ENCODE data around the gene ETDC.
"Not testable (repeated sequence)": the region's sequence is repeated elsewhere in the genome, so short reads cannot be mapped to it uniquely, and the experiment has no call there.

ETDC gene

DNA sequence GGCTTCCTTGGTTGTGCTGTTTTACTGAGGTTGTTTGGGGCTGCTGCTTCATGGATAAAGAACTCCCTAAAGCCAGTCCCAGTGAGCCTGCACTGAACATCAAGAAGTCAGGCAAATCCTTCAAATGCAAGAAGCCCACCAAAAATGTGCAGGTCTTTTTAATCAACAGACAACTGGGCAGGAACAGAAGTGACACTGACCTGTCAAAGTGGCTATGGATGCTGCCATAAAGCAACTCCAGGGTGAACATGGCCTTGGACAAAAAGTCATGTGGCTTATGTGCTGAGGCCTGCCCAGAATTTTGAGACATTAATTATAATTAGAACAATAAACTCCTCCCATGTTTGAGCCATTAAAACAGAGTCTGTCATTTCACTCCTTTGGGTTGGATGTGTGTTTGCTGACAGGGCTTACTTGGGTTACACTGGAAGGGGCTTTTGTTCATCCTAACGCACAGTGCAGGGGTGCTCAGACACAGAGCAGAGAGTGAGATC lies at the start of gene ETDC:
TSS of gene ETDC (plus strand) at position 51 of the 494 bp plus-strand sequence. CDS start at position 51, 0 bp downstream.
- no peak for DNase-seq (ENCODE audit: low read depth)

DNA sequence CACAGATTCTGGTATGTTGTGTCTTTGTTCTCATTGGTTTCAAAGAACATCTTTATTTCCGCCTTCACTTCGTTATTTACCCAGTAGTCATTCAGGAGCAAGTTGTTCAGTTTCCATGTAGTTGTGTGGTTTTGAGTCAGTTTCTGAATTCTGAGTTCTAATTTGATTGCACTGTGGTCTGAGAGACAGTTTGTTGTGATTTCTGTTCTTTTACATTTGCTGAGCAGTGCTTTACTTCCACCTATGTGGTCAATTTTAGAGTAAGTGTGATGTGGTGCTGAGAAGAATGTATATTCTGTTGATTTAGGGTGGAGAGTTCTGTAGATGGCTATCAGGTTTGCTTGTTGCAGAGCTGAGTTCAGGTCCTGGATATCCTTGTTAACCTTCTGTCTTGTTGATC lies 48.3 kb upstream of the ETDC start:
- not testable (repeated sequence) for DNase-seq (ENCODE audit: low read depth)

DNA sequence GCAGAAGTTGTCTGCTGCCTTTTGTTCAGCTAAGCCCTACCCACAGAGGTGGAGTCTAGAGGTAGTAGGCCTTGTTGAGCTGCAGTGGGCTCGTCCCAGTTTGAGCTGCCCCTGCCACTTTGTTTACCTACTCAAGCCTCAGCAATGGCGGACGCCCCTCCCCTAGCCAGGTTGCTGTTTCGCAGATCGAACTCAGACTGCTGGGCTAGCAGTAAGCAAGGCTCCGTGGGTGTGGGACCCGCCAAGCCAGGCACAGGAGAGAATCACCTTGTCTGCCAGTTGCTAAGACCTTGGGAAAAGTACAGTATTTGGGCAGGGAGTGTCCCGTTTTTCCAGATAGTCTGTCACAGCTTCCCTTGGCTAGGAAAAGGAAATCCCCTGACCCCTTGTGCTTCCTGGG lies 45.9 kb upstream of the ETDC start:
- not testable (repeated sequence) for DNase-seq (ENCODE audit: low read depth)

DNA sequence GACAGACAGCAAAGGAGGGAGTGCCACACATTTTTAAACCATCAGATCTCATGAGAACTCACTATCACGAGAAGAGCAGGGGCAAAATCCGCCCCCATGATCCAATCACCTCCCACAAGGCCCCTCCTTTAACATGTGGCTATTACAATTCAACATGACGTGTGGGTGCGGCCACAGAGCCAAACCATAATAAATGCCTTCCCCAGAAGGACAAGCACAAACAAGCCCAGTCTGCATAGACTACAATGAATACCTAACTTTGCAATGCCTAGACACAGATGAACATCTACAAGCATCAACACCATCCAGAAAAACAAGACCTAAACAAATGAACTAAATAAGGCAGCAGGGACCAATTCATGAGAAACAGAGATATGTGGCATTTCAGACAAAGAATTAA lies 45.1 kb upstream of the ETDC start:
- DNase-seq (ENCODE audit: low read depth) = no peak

DNA sequence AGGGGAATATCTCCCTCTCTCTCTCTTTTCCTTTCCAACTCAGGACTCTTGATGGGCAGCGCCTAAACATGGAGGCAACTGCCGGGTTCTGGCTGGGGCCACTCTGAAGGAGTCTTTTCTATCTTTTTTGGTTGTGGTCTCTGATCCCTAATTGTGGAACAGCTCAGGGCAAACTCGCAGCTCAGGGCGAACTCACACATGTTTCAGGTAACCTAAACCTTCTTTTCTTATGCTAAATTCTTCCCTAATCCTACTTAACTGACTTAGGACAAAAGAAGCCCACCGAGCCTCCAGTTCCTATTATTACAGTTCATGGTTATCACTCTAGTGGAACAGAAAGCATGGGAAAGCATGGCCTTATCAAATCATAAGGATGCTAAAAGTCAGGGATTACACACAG lies 36.1 kb upstream of the ETDC start:
- DNase-seq (ENCODE audit: low read depth) = no peak

DNA sequence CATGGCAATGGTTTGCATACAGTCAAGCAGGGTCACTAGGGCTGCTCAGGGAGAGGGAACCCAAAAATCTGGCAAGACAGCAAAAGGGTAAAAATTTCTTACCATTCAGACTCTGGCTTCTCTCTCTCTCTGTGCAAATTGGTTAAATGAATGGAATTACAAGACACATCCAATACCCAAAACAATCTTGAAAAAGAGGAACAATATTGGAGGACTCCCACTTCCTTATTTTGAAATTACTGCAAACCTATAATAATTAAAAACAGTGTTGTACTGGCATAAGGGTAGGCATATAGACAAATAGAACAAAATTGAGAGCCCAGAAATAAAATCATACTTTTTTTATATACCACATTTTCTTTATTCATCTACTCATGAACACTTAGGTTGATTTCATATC lies 33.3 kb upstream of the ETDC start:
- no peak for DNase-seq (ENCODE audit: low read depth)

DNA sequence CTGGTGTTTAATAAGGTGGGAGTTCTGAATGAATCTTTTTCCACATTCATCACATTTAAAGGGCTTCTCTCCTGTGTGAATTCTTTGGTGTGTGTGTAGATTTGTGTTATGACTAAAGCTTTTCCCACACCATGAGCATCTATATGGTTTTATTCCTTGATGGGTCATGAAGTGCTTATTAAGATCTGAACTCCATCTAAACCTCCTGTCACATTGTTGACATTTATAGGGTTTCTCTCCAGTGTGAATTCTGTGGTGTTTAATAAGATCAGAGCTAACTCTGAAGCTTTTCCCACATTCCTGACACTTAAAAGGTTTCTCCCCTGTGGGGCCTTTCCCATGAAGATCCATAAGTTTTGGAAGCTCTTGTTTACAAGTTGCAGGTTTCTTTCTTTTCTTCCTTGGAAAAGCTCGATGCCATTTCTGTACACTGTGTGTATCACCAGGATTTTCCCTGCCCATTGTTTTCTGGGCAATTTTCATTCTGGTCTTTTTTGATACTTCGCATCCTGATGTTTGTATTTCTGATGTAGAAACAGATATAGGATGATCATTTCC lies 21.9 kb upstream of the ETDC start:
- no peak for DNase-seq (ENCODE audit: low read depth)

DNA sequence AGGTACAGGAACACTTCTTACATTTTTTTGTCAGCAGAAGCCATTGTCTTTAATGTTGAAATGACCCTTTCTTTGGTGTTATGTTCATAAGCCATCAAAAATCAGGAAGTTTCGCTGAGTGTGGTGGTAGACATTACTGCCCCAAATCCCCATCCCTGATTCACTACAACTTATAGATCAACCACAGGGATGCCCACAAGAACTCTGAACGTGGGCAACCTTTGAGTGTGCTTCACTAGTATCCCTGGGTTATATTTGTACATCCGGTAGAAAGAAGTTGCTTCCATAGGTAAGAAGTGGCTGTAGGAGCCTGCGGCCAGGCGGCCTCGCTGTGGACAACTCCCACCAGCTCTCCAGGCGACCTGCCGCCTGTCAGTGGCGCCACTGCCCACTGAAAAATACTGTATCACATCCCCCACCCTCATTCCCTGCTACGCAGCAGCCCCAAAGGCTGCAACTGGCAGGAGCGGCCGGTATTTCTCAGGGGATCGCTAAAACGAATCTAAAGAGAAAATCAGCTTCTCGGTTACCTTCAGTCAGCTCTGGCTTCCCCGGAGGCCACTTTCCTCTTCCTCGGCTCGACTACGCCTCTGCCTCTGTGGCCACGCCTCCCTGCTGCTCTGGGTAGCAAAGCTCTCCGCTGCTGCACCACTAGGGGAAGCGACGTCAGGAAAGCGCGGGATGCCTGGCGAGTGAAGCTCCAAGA lies 13.9 kb upstream of the ETDC start:
- DNase-seq (ENCODE audit: low read depth) = peak; percentile 64

DNA sequence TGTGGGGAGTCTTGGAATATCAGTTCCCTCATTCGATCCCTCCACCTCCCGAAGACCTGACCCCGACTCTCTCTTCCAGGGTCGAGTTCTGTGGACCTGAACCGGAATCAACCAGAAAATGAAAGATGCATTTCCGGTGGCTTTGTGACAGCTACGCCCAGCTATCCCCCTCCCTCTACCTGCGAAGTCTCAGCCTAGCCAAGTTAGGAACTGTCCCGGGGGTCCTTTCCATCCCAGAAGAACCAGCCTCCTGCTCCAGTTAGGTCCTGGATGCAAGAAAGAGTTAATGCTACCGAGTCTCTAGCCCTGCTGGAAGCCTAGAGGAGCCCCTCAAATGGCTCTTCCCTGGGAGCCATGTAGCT lies 13.4 kb upstream of the ETDC start:
- DNase-seq (ENCODE audit: low read depth) = no peak

DNA sequence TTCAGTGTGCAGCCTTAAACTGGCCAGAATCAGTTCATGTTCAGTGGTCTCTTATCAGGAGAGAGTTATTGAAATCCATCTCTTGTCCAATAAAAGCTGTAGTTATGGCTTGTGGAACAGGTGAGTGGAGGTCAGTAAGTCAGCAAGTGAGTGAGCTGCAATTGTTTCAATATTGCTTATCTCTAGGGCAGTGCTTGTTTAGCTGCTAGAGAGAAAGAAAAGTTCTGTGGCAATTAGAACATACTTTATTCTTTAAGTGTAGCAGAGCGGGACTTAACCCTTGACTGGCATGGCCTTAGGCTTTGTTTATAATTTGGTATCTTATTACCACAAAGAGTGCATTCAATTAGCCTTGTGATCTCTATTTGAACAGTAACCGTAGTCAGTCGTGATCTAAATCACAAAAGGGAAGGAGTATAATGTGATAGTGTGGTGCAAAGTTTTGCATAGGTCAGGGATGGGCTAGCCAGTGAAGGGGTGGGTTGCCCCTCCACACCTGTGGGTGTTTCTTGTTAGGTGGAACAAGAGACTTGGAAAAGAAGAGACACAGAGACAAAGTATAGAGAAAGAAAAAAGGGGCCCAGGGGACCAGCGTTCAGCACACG lies 6.9 kb upstream of the ETDC start:
- no peak for DNase-seq (ENCODE audit: low read depth)

DNA sequence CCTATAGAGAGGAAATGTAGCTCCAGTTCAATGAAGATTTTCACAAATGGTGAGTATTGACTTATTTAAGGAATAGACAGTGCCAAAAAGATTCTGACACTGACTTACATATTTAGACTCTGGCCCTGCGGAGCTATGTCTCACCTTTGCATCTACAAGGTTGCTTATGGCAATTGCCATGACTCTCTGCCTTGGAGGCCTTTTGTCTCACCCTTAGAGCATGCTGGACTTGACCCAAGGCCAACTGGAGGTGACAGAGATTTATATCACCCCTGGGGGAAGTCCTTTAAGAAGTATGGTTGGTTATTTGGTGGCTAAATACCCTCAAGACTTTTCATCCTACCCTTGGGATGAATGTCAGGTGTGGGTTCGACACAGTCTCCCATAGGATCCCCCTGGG lies 4.5 kb upstream of the ETDC start:
- DNase-seq (ENCODE audit: low read depth) = no peak

DNA sequence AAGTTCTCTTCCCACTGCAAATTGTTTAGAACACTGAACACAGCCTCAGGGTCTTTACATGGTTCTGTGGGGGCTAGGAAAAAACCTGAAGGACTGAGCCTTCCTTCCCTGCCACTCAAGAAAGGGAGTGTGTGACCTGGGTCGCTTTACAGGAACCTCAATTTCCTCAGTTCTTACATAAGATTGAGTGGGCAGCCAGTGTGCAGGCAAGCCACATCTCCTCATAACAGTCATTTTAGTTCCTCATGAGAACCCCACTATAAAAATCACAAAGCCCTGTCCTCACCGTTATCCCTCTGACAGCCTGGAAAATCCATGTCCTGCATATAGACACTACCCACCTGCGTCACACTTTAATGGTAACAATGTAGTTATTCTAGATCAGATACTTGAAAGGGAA lies 2.1 kb upstream of the ETDC start:
- no peak for DNase-seq (ENCODE audit: low read depth)

DNA sequence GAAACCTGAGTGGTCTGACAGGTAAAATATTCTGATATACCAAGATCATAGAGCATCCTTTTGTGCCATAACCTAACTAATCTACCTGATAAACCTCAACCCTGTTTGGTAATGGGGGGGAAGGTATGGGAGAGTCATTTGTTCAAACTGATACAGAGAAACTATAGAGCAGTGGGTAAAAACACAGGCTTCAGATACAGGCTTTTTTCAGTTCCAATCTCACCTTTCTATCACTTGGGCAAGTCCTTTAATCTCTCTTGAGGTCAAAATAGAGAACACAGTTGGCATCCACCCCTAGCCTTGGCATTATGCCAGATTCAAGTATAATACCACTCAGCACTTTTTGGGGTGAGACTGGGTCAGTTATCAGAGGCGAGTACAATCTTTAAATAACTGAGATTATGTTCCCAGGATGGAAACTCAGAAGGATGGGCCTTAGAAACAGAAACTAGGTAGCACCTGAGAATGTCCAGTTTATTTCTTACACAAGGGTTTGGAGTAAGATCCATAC lies 880 bp upstream of the ETDC start:
- no peak for DNase-seq (ENCODE audit: low read depth)

DNA sequence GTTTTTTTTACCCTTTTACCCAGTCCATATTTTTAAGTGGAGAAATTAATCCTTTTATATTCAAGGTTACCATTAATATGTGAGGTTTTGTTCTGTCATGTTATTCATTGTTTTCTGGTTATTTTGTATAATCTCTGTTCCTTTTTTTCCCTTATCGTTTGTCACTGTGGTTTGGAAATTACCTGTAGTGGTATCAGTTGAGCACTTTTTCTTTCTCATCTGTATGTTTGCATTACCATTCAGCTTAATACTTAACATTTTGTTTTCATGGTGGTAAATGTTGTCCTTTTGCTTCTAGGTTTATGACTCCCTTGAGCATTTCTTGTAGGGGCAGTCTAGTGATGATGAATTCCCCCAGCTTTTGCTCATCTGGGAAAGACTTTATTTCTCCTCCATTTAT lies 6.6 kb downstream of the ETDC start:
- DNase-seq (ENCODE audit: low read depth) = no peak

DNA sequence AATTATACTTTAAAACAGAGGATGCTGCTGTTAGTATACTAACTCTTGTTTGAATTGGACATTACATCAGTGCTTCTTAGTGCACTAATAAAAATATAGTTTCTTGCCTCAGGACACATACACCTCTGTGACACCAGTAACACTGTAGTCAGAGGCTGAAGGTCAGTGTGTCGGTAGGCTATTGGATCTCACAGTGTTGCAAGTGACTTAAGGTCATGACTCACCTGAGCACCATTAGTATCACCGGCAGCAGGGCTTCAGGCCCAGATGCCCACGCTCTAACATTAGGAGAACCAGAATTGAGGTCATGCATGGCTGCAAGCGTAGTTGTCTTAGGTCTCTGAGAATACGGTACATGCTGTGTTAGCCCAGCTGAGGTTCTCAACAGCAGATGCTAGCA lies 15.2 kb downstream of the ETDC start:
- DNase-seq (ENCODE audit: low read depth) = no peak

DNA sequence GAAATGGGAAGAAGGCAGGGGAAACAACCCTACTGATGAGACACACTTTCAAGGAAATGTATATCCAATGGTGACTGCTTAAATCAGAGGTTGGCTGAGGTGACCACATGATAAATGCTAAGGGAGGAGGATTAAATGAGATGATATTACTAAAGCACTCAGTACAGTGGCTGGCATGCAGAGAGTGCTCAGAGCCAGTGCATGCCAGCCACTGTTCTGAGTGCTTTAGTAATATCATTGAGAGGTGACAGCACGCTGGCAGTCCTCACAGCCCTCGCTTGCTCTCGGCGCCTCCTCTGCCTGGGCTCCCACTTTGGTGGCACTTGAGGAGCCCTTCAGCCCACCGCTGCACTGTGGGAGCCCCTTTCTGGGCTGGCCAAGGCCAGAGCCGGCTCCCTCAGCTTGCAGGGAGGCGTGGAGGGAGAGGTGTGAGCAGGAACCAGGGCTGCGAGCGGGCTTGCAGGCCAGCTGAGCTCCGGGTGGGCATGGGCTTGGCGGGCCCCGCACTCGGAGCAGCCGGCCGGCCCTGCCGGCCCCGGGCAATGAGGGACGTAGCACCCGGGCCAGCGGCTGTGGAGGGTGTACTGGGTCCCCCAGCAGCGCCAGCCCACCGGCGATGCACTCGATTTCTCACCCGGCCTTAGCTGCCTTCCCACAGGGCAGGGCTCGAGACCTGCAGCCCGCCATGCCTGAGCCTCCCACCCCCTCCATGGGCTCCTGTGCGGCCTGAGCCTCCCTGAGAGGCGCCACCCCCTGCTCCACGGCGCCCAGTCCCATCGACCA lies 15.9 kb downstream of the ETDC start:
- DNase-seq (ENCODE audit: low read depth) = not testable (repeated sequence)

DNA sequence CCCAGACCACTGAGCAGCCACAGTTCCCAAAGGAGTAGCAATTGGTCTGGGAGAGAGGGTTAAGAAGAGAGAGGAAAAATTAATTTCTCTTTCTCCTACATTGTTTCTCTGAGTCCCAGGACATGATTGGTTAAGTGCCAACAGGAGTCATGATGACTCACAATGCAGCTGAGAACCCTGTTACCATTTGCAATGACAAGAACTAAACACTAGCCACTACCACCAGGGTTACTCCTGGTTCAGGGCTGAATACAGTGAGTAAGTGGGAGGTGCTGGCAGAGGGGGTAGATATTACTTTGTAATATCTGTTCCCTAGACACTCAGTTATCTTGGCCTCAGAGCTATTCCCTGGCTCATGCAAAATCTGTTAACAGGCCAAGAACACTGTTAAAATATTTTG lies 18.0 kb downstream of the ETDC start:
- DNase-seq (ENCODE audit: low read depth) = peak; percentile 87

DNA sequence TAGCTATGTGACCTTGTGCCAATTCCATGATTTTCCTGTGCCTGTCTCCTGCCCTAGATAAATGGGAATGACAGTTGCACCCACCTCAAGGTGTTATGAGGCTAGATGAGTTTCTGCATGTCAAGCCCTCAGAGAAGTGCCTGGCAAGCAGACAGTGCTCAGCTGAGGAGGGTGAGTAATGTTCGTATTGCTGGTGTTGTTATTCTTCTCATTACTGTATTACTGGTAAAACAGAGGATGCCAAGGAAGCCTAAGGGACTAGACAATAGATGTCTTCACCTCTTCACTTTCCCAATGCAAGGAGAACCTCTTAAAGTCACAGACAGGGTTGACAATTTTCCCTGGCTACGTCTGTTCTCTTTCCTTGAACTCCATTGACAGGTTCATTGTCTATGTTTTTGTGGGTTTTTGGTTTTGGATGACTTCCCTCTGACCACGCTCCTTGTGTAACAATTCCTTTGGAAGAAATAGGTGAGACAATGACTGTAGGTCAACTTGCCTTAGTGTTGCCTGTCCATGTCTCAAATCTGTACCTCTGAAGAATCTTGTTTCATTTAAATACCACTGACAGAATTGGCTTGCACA lies 19.2 kb downstream of the ETDC start:
- DNase-seq (ENCODE audit: low read depth) = peak; percentile 44

DNA sequence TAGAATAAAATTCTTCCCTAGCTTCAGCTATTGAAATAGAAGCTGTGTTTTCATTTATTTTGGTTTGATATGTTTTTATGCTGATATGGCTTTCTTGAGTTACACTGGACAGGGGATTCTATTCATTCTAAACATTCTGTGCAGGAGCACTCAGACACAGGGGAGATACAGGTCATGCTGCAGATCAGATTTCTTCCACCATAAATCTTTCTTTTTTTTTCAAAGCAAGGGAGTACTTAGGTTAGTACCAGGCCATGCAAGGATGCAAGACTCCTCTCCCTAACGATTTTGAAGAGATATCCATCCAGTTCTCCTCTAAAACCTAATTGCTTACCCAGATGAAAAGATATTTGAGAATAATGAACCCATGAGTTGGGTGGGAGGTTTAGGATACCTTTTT lies 21.4 kb downstream of the ETDC start:
- peak; percentile 7 for DNase-seq (ENCODE audit: low read depth)

DNA sequence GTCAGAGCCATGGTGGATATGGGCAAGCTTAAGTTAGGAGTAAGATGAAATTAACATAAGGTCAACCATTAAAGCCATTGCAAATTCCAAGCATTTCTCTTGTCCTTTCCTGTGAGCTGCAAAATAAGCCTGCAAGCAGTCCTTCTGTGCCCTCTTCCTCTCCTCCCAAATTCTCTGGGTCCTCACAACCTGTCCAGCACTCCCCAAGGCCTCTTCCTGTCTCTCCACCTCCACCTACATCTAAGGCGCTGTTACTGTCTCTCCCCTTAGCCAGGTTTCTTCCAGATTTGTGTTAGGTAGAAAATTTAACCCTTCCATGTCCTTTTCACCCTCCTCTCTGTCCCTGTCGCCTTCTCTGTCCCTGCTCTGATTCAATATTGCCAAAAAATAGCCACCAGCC lies 22.2 kb downstream of the ETDC start:
- DNase-seq (ENCODE audit: low read depth) = no peak

DNA sequence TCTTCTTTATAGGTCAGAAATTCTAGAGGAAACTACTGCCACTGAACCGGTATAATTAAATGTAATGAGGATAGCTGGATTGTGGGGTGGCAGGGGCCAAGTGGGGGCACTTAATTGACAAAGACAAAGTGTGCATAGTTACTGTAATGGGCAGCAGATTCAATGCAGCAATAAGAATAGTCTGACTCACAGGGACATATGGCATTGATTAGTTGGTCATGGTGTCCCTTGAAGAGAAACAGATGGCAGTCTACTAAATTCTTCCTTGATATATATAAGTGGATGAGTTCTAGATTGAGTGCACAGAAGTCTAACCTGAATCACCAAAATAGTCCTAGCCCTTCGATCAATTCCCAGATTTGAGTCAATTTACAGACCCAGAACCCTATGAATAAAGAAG lies 31.6 kb downstream of the ETDC start:
- DNase-seq (ENCODE audit: low read depth) = peak; percentile 7

DNA sequence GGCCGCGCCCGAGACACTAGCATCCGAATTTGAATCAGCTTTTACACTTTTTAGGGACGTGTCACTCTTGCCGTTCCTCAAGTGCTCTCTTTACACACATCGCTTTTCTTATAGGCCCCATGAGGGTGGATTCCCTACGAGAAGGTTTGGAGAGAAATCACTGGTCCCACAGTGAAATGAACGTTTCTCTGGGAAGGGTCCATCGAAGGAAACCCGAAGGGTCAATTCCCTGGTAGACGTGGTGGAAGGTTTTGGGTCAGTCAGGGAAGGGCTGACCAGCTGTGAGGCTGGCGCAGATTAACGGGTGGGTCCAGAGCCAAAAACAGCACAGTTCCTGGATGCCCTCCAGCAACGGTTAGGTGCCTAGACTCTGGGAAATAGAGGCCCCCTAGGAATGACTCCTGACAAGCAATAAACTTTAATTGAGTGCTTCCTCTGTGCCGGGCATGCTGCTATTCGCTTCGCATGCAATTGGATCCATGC lies 35.9 kb downstream of the ETDC start:
- DNase-seq (ENCODE audit: low read depth) = peak; percentile 30

All from iris pigment epithelial cell (primary cell).